ENCODE measurements around the gene RELT. TPM values are rescaled to one million over a fixed set of nuclear protein-coding genes. Genes with fewer than 3 reads are reported as not detected.

The RELT gene
- total RNA-seq, 1 experiment from 2014 or later = 10.2 TPM

DNA sequence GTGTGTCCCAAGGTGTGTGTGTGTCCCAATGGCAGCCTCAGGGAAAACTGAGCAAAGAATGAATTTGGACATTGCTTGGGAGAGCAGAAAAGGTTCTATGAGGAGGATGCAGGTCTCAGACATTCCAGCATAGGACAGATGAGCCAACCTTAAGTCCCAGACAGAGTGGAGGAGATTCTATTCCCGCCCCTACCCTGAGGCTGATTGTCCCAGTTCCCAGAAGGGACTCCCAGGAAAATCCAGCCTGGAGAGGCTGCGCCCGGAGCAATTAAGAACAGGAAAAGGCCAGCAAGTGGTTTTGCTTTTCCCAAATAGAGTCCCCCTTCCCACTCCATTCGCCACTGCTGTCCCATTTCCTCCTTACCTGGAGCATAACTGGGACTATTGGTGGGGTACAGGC lies 54.1 kb downstream of the RELT start:
- Histone ChIP-seq H3K9me3 (ENCODE audit: control insufficient read depth, low read depth, low read length) (no peaks in the 10 kb centered on the region), H3K18ac (ENCODE audit: insufficient read length, low read depth, low read length) (no peak overlapping the region), H3T11ph (ENCODE audit: low read length) (no peak overlapping the region), H4K91ac (ENCODE audit: insufficient read length, low read depth, low read length) (no peak overlapping the region), H2AK5ac (ENCODE audit: insufficient read length, low read length) (no peak overlapping the region), H3K27ac (ENCODE audit: insufficient read length, low read depth, low read length) (no peak overlapping the region), H3K9ac (ENCODE audit: extremely low read depth, insufficient read length, low read length) (no peak overlapping the region), H3K23ac (ENCODE audit: insufficient read length, low read depth, low read length) (no peak overlapping the region), H2BK12ac (ENCODE audit: insufficient read length, low read depth, low read length) (no peak overlapping the region), H2BK5ac (ENCODE audit: insufficient read length, low read length) (no peak overlapping the region), H3K56ac (ENCODE audit: insufficient read length, low read depth, low read length) (no peak overlapping the region), H3K14ac (ENCODE audit: insufficient read depth, low read length) (no peak overlapping the region), H2AFZ (ENCODE audit: low read length) (no peak overlapping the region), H3K23me2 (ENCODE audit: insufficient read length, low read depth, low read length, poor library complexity, severe bottlenecking) (no peaks in the 10 kb centered on the region), H3K27me3 (ENCODE audit: insufficient read depth, low read length) (no peaks in the 10 kb centered on the region), H3K4me2 (ENCODE audit: insufficient read depth, insufficient read length, low read length) (no peak overlapping the region), H3K4me1 (ENCODE audit: insufficient read depth, low read length) (no peaks in the 10 kb centered on the region; the same call in 1 of the 2 replicates), H3K79me2 (ENCODE audit: insufficient read depth, low read length) (no peaks in the 10 kb centered on the region), H2BK15ac (ENCODE audit: low read depth, low read length) (no peak overlapping the region), H4K8ac (replicated peaks; ENCODE audit: insufficient read length, low read depth, low read length) (no peak overlapping the region), H3K79me1 (ENCODE audit: insufficient read depth, low read depth, low read length, poor library complexity, severe bottlenecking) (no peaks in the 10 kb centered on the region), H4K5ac (ENCODE audit: insufficient read length, low read depth, low read length) (no peak overlapping the region), H2BK20ac (ENCODE audit: low read depth, low read length, poor library complexity, severe bottlenecking) (no peak overlapping the region), H2BK120ac (ENCODE audit: low read depth, low read length, poor library complexity, severe bottlenecking) (no peak overlapping the region), H4K20me1 (ENCODE audit: control insufficient read depth, insufficient read depth, insufficient read length) (no peaks in the 10 kb centered on the region), H3K4ac (ENCODE audit: low read depth, low read length) (no peak overlapping the region)
- H3K27ac Mint-ChIP-seq = no peak overlapping the region
- TF ChIP-seq, protein P1, sequence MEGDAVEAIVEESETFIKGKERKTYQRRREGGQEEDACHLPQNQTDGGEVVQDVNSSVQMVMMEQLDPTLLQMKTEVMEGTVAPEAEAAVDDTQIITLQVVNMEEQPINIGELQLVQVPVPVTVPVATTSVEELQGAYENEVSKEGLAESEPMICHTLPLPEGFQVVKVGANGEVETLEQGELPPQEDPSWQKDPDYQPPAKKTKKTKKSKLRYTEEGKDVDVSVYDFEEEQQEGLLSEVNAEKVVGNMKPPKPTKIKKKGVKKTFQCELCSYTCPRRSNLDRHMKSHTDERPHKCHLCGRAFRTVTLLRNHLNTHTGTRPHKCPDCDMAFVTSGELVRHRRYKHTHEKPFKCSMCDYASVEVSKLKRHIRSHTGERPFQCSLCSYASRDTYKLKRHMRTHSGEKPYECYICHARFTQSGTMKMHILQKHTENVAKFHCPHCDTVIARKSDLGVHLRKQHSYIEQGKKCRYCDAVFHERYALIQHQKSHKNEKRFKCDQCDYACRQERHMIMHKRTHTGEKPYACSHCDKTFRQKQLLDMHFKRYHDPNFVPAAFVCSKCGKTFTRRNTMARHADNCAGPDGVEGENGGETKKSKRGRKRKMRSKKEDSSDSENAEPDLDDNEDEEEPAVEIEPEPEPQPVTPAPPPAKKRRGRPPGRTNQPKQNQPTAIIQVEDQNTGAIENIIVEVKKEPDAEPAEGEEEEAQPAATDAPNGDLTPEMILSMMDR (conservative IDR thresholded peaks at IDR 0.05) = no peak
- no peaks in the 10 kb centered on the region for H3K9me3 Mint-ChIP-seq
- H3K4me3 Mint-ChIP-seq = no peak overlapping the region
- DNase-seq = no peak
- peaks cover 17 to 28% of the 10 kb centered on the region in 2 experiments for H3K4me1 Mint-ChIP-seq
- no peaks in the 10 kb centered on the region for H3K27me3 Mint-ChIP-seq (ENCODE audit: low read depth)
- WGBS (ENCODE audit: extremely low coverage, insufficient read length, low lambda C conversion rate) = no CpG with 5 or more reads among the region's 4 CpGs
- peaks cover 0 to 3% (median 0%) of the 10 kb centered on the region in 3 experiments; a peak in 1 of 7 replicates for H3K36me3 Mint-ChIP-seq (ENCODE audit: insufficient read depth in 1 of 3, low read depth in 3 of 3)

Measured in H9 (cell line).